ENCODE results near the gene AMN1. TPM values are rescaled to one million over a fixed set of nuclear protein-coding genes. Genes with fewer than 3 reads are reported as not detected.

Gene AMN1
- polyA plus RNA-seq, 1 experiment, result 4.2 TPM

- CTCF ChIA-PET, result interaction anchor here (0.6 to 1.1 kb wide), 2 partner anchors 403 to 1063 kb away, joined by 3 read pairs; no protein-coding TSS in a partner anchor
These were observed 73.6 kb downstream of the AMN1 start for GRCh38 chr12:31655208-31655607.

GRCh38 chr12:31651893-31652521 is 76.8 kb downstream of the AMN1 start:
- ChIA-PET POLR2A (interaction anchor here (0.7 kb wide), 1 partner anchor 9 kb away, joined by 4 read pairs; no protein-coding TSS in a partner anchor), CTCF (interaction anchor here (1.2 to 2.3 kb wide), 10 partner anchors 8 to 1104 kb away, joined by 3 to 16 read pairs (median 6); partner anchors contain the start of gene YARS2)
- Histone ChIP-seq H3K27me3 (ENCODE audit: control insufficient read depth, insufficient read depth, low read length) (no peaks in the 10 kb centered on the region), H3K36me3 (ENCODE audit: control insufficient read depth, insufficient read depth, low read length) (no peaks in the 10 kb centered on the region), H3K4me3 (ENCODE audit: low read depth, low read length) (no peak overlapping the region)
- TF ChIP-seq CTCF (IDR thresholded peaks at IDR 0.05; ENCODE audit: insufficient read depth, low read depth, low read length), result no peak
- DNase-seq (ENCODE audit: low read depth), result no peak

More at GRCh38 chr12:31655208-31655607, 73.6 kb downstream of the AMN1 start:
- Histone ChIP-seq H3K4me3 (ENCODE audit: low read depth, low read length) (no peak overlapping the region), H3K27me3 (ENCODE audit: control insufficient read depth, insufficient read depth, low read length) (no peaks in the 10 kb centered on the region), H3K36me3 (ENCODE audit: control insufficient read depth, insufficient read depth, low read length) (no peaks in the 10 kb centered on the region)
- TF ChIP-seq CTCF (IDR thresholded peaks at IDR 0.05; ENCODE audit: insufficient read depth, low read depth, low read length), result no peak
- DNase-seq (ENCODE audit: low read depth), result no peak
- POLR2A ChIA-PET, result no interaction called here

GRCh38 chr12:31650918-31651317 is 77.9 kb downstream of the AMN1 start:
- POLR2A ChIA-PET, result interaction anchor here (0.6 kb wide), 1 partner anchor 219 kb away, joined by 3 read pairs; no protein-coding TSS in a partner anchor
- no peak overlapping the region for H3K4me3 ChIP-seq (ENCODE audit: low read depth, low read length)
- TF ChIP-seq CTCF (IDR thresholded peaks at IDR 0.05; ENCODE audit: insufficient read depth, low read depth, low read length), result no peak
- DNase-seq (ENCODE audit: low read depth), result no peak
- no peaks in the 10 kb centered on the region for H3K27me3 ChIP-seq (ENCODE audit: control insufficient read depth, insufficient read depth, low read length)
- H3K36me3 ChIP-seq (ENCODE audit: control insufficient read depth, insufficient read depth, low read length), result no peaks in the 10 kb centered on the region
- CTCF ChIA-PET, result no interaction called here

GRCh38 chr12:31647086-31647491 is 81.7 kb downstream of the AMN1 start:
- TF ChIP-seq CTCF (IDR thresholded peaks at IDR 0.05; ENCODE audit: insufficient read depth, low read depth, low read length), result no peak
- Histone ChIP-seq H3K4me3 (ENCODE audit: low read depth, low read length) (no peak overlapping the region), H3K36me3 (ENCODE audit: control insufficient read depth, insufficient read depth, low read length) (no peaks in the 10 kb centered on the region), H3K27me3 (ENCODE audit: control insufficient read depth, insufficient read depth, low read length) (no peaks in the 10 kb centered on the region)
- ChIA-PET POLR2A (no interaction called here), CTCF (interaction anchor here (0.7 to 1.3 kb wide), 6 partner anchors 9 to 414 kb away, joined by 3 read pairs; no protein-coding TSS in a partner anchor)
- peak; percentile 24 for DNase-seq (ENCODE audit: low read depth)

GRCh38 chr12:31645924-31646323 is 82.9 kb downstream of the AMN1 start:
- ChIA-PET CTCF (interaction anchor here (0.9 to 1.2 kb wide), 2 partner anchors 10 to 394 kb away, joined by 3 read pairs; no protein-coding TSS in a partner anchor), POLR2A (no interaction called here)
- H3K36me3 ChIP-seq (ENCODE audit: control insufficient read depth, insufficient read depth, low read length), result no peaks in the 10 kb centered on the region
- DNase-seq (ENCODE audit: low read depth), result no peak
- H3K27me3 ChIP-seq (ENCODE audit: control insufficient read depth, insufficient read depth, low read length), result no peaks in the 10 kb centered on the region
- TF ChIP-seq CTCF (IDR thresholded peaks at IDR 0.05; ENCODE audit: insufficient read depth, low read depth, low read length), result no peak
- no peak overlapping the region for H3K4me3 ChIP-seq (ENCODE audit: low read depth, low read length)
